SH-SY5Y (cell line): ENCODE results near the gene CEACAM5.

ENCODE experiments used
- GATA2 ChIP-seq: IDR thresholded peaks from 2 replicates; pipeline ENCODE4 v1.6.1; 2011; ENCODE audit warnings: mild to moderate bottlenecking, low read depth, low read length
- GATA3 ChIP-seq: IDR thresholded peaks from 2 replicates; pipeline ENCODE4 v1.6.1; 2011; ENCODE audit warnings: low read depth, mild to moderate bottlenecking, low read length, moderate library complexity

DNA sequence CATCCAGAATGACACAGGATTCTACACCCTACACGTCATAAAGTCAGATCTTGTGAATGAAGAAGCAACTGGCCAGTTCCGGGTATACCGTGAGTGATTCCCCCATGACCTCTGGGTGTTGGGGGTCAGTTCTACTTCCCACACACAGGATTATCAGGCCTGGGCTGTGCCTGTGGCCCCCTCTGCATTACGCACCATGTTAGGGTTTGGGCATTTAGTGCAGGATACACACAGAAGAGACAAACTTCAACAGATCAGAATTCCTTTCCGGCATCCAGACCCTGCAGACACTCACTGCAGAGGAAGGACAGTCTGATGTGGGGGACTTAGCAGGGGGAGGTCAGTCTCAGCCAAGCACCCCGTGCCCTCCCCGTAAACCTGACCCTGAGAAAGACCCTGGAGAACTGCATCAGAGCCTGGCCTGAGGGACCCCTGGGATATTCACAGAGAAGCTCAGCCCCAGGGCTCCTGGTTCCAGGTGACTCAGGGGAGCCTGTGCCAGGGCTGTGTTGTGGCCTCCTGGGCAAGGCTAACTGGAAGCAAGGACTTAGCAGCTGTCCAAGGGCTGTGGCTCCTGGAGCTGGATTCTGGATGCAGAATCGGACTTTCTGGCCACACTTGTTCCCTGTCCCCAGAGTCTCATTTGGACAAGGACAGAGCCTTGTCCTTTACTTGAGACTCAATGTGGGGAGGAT, 1.7 kb downstream of the CEACAM5 start:
- TF ChIP-seq GATA3 (no peak), GATA2 (no peak)
